ENCODE data around the gene ANKRD11. TPM values are rescaled to one million over a fixed set of nuclear protein-coding genes. Genes with fewer than 3 reads are reported as not detected.

Gene ANKRD11
- total RNA-seq = 50.6 and 144 TPM in 2 replicates

DNA sequence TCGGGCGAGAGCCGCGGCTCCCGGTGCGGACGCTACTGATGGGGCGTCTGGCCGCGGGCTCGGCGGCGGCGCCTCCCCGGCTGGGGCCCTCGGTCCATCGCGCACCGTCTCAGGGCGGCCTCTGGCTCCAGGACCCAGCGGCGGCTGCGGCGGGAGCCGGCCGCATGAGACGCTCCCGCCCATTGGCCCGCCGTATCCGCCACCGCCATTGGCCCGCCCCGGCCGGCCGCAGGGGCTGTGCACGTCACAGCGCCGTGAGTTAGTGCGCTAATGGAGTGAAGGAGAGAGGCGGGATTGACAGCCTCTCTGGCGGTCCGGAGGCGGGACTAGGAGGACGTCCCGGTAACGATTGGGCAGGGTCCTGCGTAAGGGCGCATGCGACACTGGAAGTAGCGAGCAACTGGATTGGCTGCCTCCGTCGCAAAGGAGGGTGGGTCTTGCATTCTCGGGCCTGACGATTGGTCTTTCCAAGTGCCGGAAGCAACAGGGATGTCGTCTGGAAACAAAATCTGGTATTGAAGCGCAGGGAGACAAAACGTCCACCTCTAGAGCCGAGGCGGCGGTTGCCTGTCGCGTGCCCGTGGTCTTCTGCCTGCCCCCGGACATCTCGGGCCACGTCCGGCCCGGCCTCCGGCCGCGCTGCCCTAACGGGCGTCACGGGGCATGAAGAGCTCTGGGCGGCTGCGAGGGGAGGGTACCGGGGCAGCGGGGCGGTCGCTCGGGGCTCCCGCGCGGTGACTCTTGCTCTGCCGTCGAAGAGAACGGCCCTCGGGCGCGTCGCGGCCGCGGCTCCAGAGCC, at the start of gene ANKRD11:
Gene ANKRD11, minus strand, starts transcription at position 123 of the 799 bp plus-strand sequence. CDS start 173,542 bp downstream, outside the sequence.

GRCh38 chr16:89507834-89508590, 17.7 kb upstream of the ANKRD11 start, which contains the start of gene SPG7:
Gene SPG7 (plus strand): TSS chr16:89508403. CDS start chr16:89508418, 15 bp downstream.

Other genes starting within 250 kb of the ANKRD11 start
- 44.1 and 86.4 TPM in 2 replicates for gene SPG7, start 17.8 kb upstream of the ANKRD11 start, total RNA-seq
- 2,243 and 2,962 TPM in 2 replicates for gene RPL13, start 70.1 kb upstream of the ANKRD11 start, total RNA-seq
- 1.00 and 3.1 TPM in 2 replicates for gene CPNE7, start 85.2 kb upstream of the ANKRD11 start, total RNA-seq
- gene DPEP1, start 123.1 kb upstream of the ANKRD11 start, total RNA-seq = not detected in 2 replicates
- gene CHMP1A, start 167.1 kb upstream of the ANKRD11 start, total RNA-seq = 82.4 and 91.3 TPM in 2 replicates
- gene SPATA33, start 167.3 kb upstream of the ANKRD11 start, total RNA-seq = 1.4 and 3.2 TPM in 2 replicates
- gene CDK10, start 196.1 kb upstream of the ANKRD11 start, total RNA-seq = 23.6 and 38.9 TPM in 2 replicates
- 10.7 and 16.7 TPM in 2 replicates for gene SPATA2L, start 211.1 kb upstream of the ANKRD11 start, total RNA-seq
- gene VPS9D1, start 230.3 kb upstream of the ANKRD11 start, total RNA-seq = 2.7 and 6.0 TPM in 2 replicates
- gene ZNF276, start 231.0 kb upstream of the ANKRD11 start, total RNA-seq = 18.8 and 29.0 TPM in 2 replicates

All from nasal cavity respiratory epithelium epithelial cell of viscerocranial mucosa (primary cell).